ENCODE results near the gene MAD1L1. TPM values are rescaled to one million over a fixed set of nuclear protein-coding genes. Genes with fewer than 3 reads are reported as not detected.

Gene MAD1L1
- total and polyA plus RNA-seq, 2 of the 4 experiments (the other 2 are of a cell fraction): 29.0 to 40.9 TPM

- peaks cover 19% of the 10 kb centered on the region for H3K36me3 ChIP-seq (ENCODE audit: control insufficient read depth, insufficient read depth, low read length)
- CTCF ChIA-PET: interaction anchor here (0.7 kb wide), 1 partner anchor 74 kb away, joined by 4 read pairs; no protein-coding TSS in a partner anchor
- ATAC-seq (ENCODE audit: low read depth): no peak
- no peak overlapping the region for H3K9ac ChIP-seq (ENCODE audit: low read depth, low read length)
- peaks cover 2 to 13% of the 10 kb centered on the region in 2 experiments; a peak in 1 of 4 replicates for H3K79me1 ChIP-seq (ENCODE audit: low read depth in 1 of 2, low read length in 2 of 2)
- H2AFZ ChIP-seq (replicated peaks; ENCODE audit: low read length, poor library complexity): no peak overlapping the region
- BruUV-seq (replicated peaks): no TSS peak
- peaks cover 7% of the 10 kb centered on the region for H4K20me1 ChIP-seq (ENCODE audit: insufficient read depth, low read length)
- H2BK120ac ChIP-seq (ENCODE audit: low read depth, low read length): no peak overlapping the region
- no peak overlapping the region for H3K4me3 ChIP-seq (ENCODE audit: insufficient read depth, low read depth, low read length)
- in situ Hi-C loops (cut with MboI; ENCODE audit: low sequenced_read_pairs) (no loop called here), intact Hi-C loops (cut with micrococcal nuclease) (no loop called here), dilution Hi-C loops (cut with HindIII; ENCODE audit: low sequenced_read_pairs, unreplicated experiment) (no loop called here)
- H3K4me1 ChIP-seq (ENCODE audit: control insufficient read depth, insufficient read depth, low read length): peaks cover 10% of the 10 kb centered on the region
- no peak overlapping the region for H3K18ac ChIP-seq (ENCODE audit: low read depth, low read length)
- H3K27ac ChIP-seq (ENCODE audit: insufficient read depth, low read length): no peak overlapping the region
- H4K8ac ChIP-seq (ENCODE audit: low read depth in 2 of 2, low read length in 2 of 2): no peak overlapping the region
- H3K56ac ChIP-seq (ENCODE audit: extremely low read depth, insufficient read depth, low read length): no peak overlapping the region
- H4K5ac ChIP-seq (ENCODE audit: low read depth, low read length): no peak overlapping the region
- no peak overlapping the region for H3K4me2 ChIP-seq (ENCODE audit: low read depth, low read length)
- no peak overlapping the region for H2BK20ac ChIP-seq (ENCODE audit: low read depth, low read length)
- DNase-seq: no peak
- TF ChIP-seq SMC3 (IDR thresholded peaks at IDR 0.05; ENCODE audit: low read depth, low read length) (no peak), USF2 (IDR thresholded peaks at IDR 0.05; ENCODE audit: low read depth, low read length) (no peak), RFX5 (IDR thresholded peaks at IDR 0.05; ENCODE audit: low read depth, low read length) (no peak), CEBPB (IDR thresholded peaks at IDR 0.05; ENCODE audit: low read depth, low read length) (no peak), BHLHE40 (IDR thresholded peaks at IDR 0.05; ENCODE audit: low read depth, low read length) (no peak), MAZ (IDR thresholded peaks at IDR 0.05; ENCODE audit: borderline replicate concordance, low read depth, low read length) (no peak), POLR2A (IDR thresholded peaks at IDR 0.05; ENCODE audit: low read depth, low read length) (no peak), FOS (IDR thresholded peaks at IDR 0.05; ENCODE audit: low read depth, low read length) (no peak), NFE2L2 (IDR thresholded peaks at IDR 0.05; ENCODE audit: low read depth, low read length) (no peak)
- no peaks in the 10 kb centered on the region for H3K27me3 ChIP-seq (ENCODE audit: control insufficient read depth, insufficient read depth, low read length)
- H3K4ac ChIP-seq (ENCODE audit: low read depth, low read length): no peak overlapping the region
- no peak overlapping the region for H4K91ac ChIP-seq (ENCODE audit: insufficient read depth, low read depth, low read length)
- no peak overlapping the region for H2AK9ac ChIP-seq (replicated peaks; ENCODE audit: low read depth, low read length, poor library complexity)
- POLR2A ChIA-PET (ENCODE audit: unreplicated experiment): no interaction called here
- H2AK5ac ChIP-seq (ENCODE audit: low read depth, low read length): no peak overlapping the region
- H3K14ac ChIP-seq (replicated peaks; ENCODE audit: low read depth, low read length): no peak overlapping the region
- no peak overlapping the region for H2BK15ac ChIP-seq (ENCODE audit: low read depth, low read length)
- no peaks in the 10 kb centered on the region for H3K9me3 ChIP-seq (ENCODE audit: control insufficient read depth, insufficient read depth, low read length)
- no peaks in the 10 kb centered on the region for H3K9me1 ChIP-seq (ENCODE audit: insufficient read depth, low read length)
- H3K23ac ChIP-seq (ENCODE audit: low read depth, low read length): no peak overlapping the region
- 98% methylated on average over 17 of the region's 20 CpGs; no CpG with 5 or more reads in 1 of the 2 experiments for WGBS, 2 experiments (ENCODE audit: extremely low coverage in 2 of 2, insufficient read length in 1 of 2)
- H2BK5ac ChIP-seq (ENCODE audit: low read depth, low read length, poor library complexity, severe bottlenecking): no peak overlapping the region
Measured at GRCh38 chr7:2273866-2274265, 41.1 kb upstream of the MAD1L1 start.
